Kidney (tissue), 14 donors: ENCODE data around the gene GMDS. TPM values are rescaled to one million over a fixed set of nuclear protein-coding genes. Genes with fewer than 3 reads are reported as not detected.

Experiments
- DNase-seq, 5 donors: peaks; one replicate each; pipeline ENCODE4 v3.0.0-alpha.2; 2013 to 2020
- FAIRE-seq: peaks from 2 replicates; lab custom pipeline; 2012; peaks lifted over from hg19 to GRCh38; lab: Jason Lieb, UNC
- H3K27ac ChIP-seq, 2 donors: one replicate each; pipeline ENCODE4 v1.7.0; 2013; ENCODE audit warnings: low read depth in 2 of 2, low read length in 2 of 2, inconsistent platforms in 1 of 2
- H3K27me3 ChIP-seq: one replicate; pipeline ENCODE4 v1.7.1; 2013; ENCODE audit warnings: low read length, inconsistent platforms; ENCODE audit not compliant: control insufficient read depth, insufficient read depth
- H3K36me3 ChIP-seq, 3 donors: one replicate each; pipeline versions ENCODE4 v1.7.0 to v1.7.1; 2013; ENCODE audit warnings: low read length in 3 of 3, control low read depth in 1 of 3, inconsistent platforms in 1 of 3; ENCODE audit not compliant: insufficient read depth in 3 of 3, control insufficient read depth in 2 of 3
- H3K4me1 ChIP-seq, 3 donors: one replicate each; pipeline versions ENCODE4 v1.7.0 to v1.7.1; 2013; ENCODE audit warnings: low read length in 3 of 3, inconsistent platforms in 1 of 3, low read depth in 1 of 3; ENCODE audit not compliant: control insufficient read depth in 2 of 3, insufficient read depth in 2 of 3
- H3K4me3 ChIP-seq, 3 donors: one replicate each; pipeline versions ENCODE4 v1.7.0 to v1.8.1; 2013; ENCODE audit warnings: low read length in 3 of 3, control low read depth in 1 of 3, inconsistent platforms in 1 of 3
- H3K9ac ChIP-seq, 3 donors: one replicate each; pipeline versions ENCODE4 v1.7.0 to v1.7.1; 2013; ENCODE audit warnings: low read length in 3 of 3, control low read depth in 1 of 3, inconsistent platforms in 1 of 3
- H3K9me3 ChIP-seq, 3 donors: one replicate each; pipeline versions ENCODE4 v1.7.0 to v1.7.1; 2013; ENCODE audit warnings: low read length in 3 of 3, control low read depth in 1 of 3, inconsistent platforms in 1 of 3; ENCODE audit not compliant: control insufficient read depth in 2 of 3, insufficient read depth in 1 of 3
- intact Hi-C: fragments of 100-400 bp; cut with DNase I; formaldehyde crosslinking; loops from one replicate; pipeline ENCODE4 v1.11.1; 2022
- polyA plus RNA-seq: library from polyadenylated mRNA; stranded (reverse); fragments of 350-450 nt; fragmentation: Illumina TruSeq; extraction: RNeasy Lipid Tissue Mini Kit (QIAGEN cat#74804); gene quantifications from one replicate; pipeline ENCODE4 v1.2.3, GENCODE V29; 2014; ENCODE audit warnings: low read depth, low replicate concordance; ENCODE audit not compliant: insufficient read depth
- total RNA-seq: library from RNA; stranded (reverse); fragmentation: NEBNext Ultra II Directional; extraction: Animal tissue kit (Norgen Biotek cat#: 25700); gene quantifications from one replicate; pipeline ENCODE4 v1.2.1, GENCODE V29; 2021
- TF ChIP-seq, protein P1 (sequence below): IDR thresholded peaks from 3 replicates; pipeline ENCODE4 v1.5.1; 2012; ENCODE audit warnings: mild to moderate bottlenecking, moderate library complexity, borderline replicate concordance; ENCODE audit not compliant: insufficient read depth; ENCODE audit errors: extremely low read depth
- donor health status: control.
- donor health status: control.
- donor health status: control.
- donor health status: control.
- donor health status: control.
- donor health status: DM: yes; HTN: yes; CAD: no.
- donor health status: Normal renal cell carcinoma (clear cell type).

GMDS gene
- total and polyA plus RNA-seq, 2 donors from 2014 or later: 49.6 to 63.7 TPM

DNA sequence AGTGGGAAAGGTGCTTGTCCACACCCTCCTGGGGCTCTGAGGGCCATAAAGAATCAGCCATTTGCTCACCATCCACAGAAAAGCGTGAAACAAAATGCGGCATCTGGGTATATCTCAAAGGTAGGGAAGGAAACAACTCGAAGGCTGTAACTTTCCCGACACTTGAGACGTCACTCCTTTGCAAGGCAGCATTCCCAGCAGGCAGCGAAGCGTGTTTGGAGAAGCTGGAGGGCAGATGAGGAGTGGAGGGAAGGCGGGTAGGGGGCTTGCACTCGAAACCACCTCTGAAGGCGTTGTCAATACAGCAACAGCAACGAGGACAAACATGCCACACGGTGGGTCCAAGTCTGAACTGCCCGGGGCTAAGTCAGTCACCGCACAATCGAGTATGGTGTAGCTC lies 537.3 kb downstream of the GMDS start:
- no peak overlapping the region for H3K4me3 ChIP-seq
- no peaks in the 10 kb centered on the region for H3K36me3 ChIP-seq
- no peaks in the 10 kb centered on the region for H3K9me3 ChIP-seq
- H3K9ac ChIP-seq: no peak overlapping the region
- peak in 4 of 5 donors; percentile 88 to 96 (median 94) for DNase-seq
- H3K27me3 ChIP-seq: no peaks in the 10 kb centered on the region
- no peak for FAIRE-seq
- peaks cover 0 to 12% (median 10%) of the 10 kb centered on the region in 3 donors for H3K4me1 ChIP-seq
- TF ChIP-seq, protein P1, sequence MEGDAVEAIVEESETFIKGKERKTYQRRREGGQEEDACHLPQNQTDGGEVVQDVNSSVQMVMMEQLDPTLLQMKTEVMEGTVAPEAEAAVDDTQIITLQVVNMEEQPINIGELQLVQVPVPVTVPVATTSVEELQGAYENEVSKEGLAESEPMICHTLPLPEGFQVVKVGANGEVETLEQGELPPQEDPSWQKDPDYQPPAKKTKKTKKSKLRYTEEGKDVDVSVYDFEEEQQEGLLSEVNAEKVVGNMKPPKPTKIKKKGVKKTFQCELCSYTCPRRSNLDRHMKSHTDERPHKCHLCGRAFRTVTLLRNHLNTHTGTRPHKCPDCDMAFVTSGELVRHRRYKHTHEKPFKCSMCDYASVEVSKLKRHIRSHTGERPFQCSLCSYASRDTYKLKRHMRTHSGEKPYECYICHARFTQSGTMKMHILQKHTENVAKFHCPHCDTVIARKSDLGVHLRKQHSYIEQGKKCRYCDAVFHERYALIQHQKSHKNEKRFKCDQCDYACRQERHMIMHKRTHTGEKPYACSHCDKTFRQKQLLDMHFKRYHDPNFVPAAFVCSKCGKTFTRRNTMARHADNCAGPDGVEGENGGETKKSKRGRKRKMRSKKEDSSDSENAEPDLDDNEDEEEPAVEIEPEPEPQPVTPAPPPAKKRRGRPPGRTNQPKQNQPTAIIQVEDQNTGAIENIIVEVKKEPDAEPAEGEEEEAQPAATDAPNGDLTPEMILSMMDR: no peak
- H3K27ac ChIP-seq: no peak overlapping the region
- intact Hi-C loops: no loop called here

GRCh38 chr6:1705630-1706029 lies 539.8 kb downstream of the GMDS start:
- Histone ChIP-seq H3K4me3 (no peak overlapping the region), H3K4me1 (peaks cover 0 to 12% (median 10%) of the 10 kb centered on the region in 3 donors), H3K27ac (no peak overlapping the region), H3K9me3 (no peaks in the 10 kb centered on the region), H3K9ac (no peak overlapping the region), H3K36me3 (no peaks in the 10 kb centered on the region), H3K27me3 (no peaks in the 10 kb centered on the region)
- TF ChIP-seq, protein P1: no peak
- no peak for FAIRE-seq
- no peak for DNase-seq
- intact Hi-C loops: no loop called here

- H3K4me3 ChIP-seq: no peak overlapping the region
- no peaks in the 10 kb centered on the region for H3K27me3 ChIP-seq
- H3K4me1 ChIP-seq: peaks cover 0 to 12% (median 10%) of the 10 kb centered on the region in 3 donors
- no peak overlapping the region for H3K9ac ChIP-seq
- H3K9me3 ChIP-seq: no peaks in the 10 kb centered on the region
- no peak for DNase-seq
- intact Hi-C loops: no loop called here
- TF ChIP-seq, protein P1: no peak
- no peak for FAIRE-seq
- no peak overlapping the region for H3K27ac ChIP-seq
- H3K36me3 ChIP-seq: no peaks in the 10 kb centered on the region
These were observed 540.2 kb downstream of the GMDS start for GRCh38 chr6:1705183-1705582.

DNA sequence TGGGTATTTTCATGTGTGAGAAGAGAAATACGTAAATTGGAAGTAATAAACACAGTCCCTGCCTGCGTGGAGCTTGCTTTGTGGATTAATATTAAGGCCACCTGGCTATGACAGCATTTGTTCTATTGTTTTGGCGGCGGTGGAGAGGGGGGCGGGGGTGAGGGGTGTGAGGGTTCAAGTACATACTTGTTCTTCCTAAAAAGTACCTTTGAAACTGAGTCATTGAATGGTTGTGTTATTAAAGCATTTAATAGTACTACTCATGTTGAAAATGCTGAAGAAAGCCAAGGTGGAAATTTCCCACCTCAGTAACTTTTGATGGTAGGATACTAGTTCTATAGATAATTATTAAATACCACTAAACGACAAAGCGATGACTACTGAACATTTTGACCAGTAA lies 540.7 kb downstream of the GMDS start:
- Histone ChIP-seq H3K4me1 (peaks cover 0 to 12% (median 10%) of the 10 kb centered on the region in 3 donors), H3K36me3 (no peaks in the 10 kb centered on the region), H3K27me3 (no peaks in the 10 kb centered on the region), H3K9me3 (no peaks in the 10 kb centered on the region), H3K4me3 (no peak overlapping the region), H3K9ac (no peak overlapping the region), H3K27ac (no peak overlapping the region)
- intact Hi-C loops: no loop called here
- DNase-seq: no peak
- FAIRE-seq: no peak
- TF ChIP-seq, protein P1: no peak
